HG03432 (cell line): ENCODE measurements around the gene MS4A10.

Source experiments
- ATAC-seq: cut with Tn5 transposase; IDR thresholded peaks from one replicate; pipeline ENCODE4 v1.9.1; 2021; ENCODE audit warnings: mild to moderate bottlenecking, moderate library complexity; ENCODE audit not compliant: unreplicated experiment

MS4A10 gene

GRCh38 chr11:60847281-60847680 lies 62.1 kb downstream of the MS4A10 start:
- ATAC-seq: no peak

- no peak for ATAC-seq
These were observed 62.8 kb downstream of the MS4A10 start for GRCh38 chr11:60847896-60848295.

- no peak for ATAC-seq
These were observed 63.6 kb downstream of the MS4A10 start for GRCh38 chr11:60848714-60849151.

GRCh38 chr11:60849641-60850520 lies 64.7 kb downstream of the MS4A10 start:
- ATAC-seq: no peak
